ENCODE measurements around the gene DPP9. TPM values are rescaled to one million over a fixed set of nuclear protein-coding genes. Genes with fewer than 3 reads are reported as not detected.

Gene DPP9
- total and polyA plus RNA-seq, 7 donors = 27.6 to 90.6 (median 36.9) TPM

DNA sequence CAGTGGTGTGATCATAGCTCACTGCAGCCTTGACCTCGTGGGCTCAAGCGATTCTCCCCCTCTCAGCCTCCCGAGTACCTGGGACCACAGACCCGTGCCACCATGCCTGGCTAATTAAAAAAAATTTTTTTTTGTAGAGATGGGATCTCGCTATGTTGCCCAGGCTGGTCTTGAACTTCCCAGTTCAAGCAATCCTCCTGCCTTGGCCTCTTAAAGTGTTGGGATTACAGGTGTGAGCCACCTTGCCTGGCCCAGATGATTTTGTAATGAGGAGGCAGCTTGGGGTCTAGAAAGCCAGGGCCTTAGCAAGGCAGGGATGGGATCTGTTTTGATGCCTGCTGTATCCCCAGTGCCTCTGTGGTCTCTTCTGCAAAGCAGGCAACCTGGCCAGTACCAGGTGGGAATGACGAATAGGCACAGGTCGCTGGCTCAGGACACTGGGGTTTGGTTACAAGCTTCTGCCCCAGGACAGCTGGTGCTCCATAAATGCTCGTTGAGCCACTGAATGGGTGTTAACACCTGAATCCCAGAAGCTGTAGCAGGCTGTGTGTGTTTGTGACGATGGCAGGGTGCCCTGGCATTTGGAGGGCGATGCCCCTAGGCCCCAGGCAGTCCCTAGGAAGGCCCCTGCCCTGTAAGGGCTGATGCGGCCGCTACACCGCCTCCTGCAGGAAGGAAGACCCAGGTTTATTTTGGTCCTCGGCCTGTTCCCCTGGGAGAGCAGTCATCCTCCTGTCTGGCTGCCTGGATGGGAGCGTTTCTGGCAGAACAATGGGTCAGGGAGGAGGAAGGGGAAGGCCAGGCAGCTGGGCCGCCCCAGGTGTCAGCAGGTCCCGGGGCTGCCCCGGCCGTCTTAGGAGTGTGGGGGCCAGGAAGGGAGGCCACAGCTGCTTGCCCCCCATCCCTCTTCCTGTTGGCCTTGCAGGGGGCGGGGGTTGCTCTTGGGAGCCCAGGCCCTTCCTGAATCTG, 75.7 kb downstream of the DPP9 start:
- DNase-seq = peak; percentile 90
- peak overlapping the region; percentile 65 to 97 (median 95) for H3K27ac ChIP-seq
- no peaks in the 10 kb centered on the region for H3K27me3 ChIP-seq
- no peak overlapping the region for H3K4me3 ChIP-seq
- TF ChIP-seq POLR2AphosphoS5 (IDR thresholded peaks at IDR 0.05) = peak; percentile 25 to 74 (median 52)
- TF ChIP-seq, protein P1, sequence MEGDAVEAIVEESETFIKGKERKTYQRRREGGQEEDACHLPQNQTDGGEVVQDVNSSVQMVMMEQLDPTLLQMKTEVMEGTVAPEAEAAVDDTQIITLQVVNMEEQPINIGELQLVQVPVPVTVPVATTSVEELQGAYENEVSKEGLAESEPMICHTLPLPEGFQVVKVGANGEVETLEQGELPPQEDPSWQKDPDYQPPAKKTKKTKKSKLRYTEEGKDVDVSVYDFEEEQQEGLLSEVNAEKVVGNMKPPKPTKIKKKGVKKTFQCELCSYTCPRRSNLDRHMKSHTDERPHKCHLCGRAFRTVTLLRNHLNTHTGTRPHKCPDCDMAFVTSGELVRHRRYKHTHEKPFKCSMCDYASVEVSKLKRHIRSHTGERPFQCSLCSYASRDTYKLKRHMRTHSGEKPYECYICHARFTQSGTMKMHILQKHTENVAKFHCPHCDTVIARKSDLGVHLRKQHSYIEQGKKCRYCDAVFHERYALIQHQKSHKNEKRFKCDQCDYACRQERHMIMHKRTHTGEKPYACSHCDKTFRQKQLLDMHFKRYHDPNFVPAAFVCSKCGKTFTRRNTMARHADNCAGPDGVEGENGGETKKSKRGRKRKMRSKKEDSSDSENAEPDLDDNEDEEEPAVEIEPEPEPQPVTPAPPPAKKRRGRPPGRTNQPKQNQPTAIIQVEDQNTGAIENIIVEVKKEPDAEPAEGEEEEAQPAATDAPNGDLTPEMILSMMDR (IDR thresholded peaks at IDR 0.05) = peak in 3 of 4 experiments; percentile 5 to 33 (median 25)
- TF ChIP-seq EP300 (IDR thresholded peaks at IDR 0.05) = no peak
- TF ChIP-seq POLR2A (IDR thresholded peaks at IDR 0.05) = no peak
- peaks cover 0 to 53% (median 41%) of the 10 kb centered on the region in 4 donors for H3K4me1 ChIP-seq
- intact Hi-C loops (cut with DNase I) = loop anchor here (10.0 kb wide), 1 partner anchor 683 kb away; no protein-coding TSS in a partner anchor
- H3K36me3 ChIP-seq = peaks cover 0 to 16% (median 9%) of the 10 kb centered on the region in 4 donors
- WGBS, 2 donors = 65 to 81% methylated on average over 19 to 20 of the region's 20 CpGs
- H3K9me3 ChIP-seq = no peaks in the 10 kb centered on the region

DNA sequence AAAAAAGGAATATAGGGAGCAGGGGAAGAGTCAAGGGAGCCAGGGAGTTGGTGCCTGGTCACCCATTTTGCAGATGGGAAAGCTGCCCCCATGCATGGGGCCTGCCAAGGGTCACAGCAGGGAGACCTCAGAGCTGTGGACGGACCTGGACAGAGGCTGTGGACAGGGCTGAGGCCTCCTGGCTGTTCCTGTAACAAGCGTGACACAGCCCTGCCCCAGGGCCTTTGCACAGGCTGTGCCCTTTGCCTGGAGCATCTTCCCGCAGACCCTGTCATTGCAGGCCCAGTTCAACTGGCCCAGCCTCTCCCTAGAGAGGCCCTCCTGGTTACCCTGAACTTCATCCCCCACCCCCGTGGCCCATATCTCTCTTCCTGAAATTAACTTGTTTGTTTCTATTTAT, 77.9 kb downstream of the DPP9 start:
- H3K27me3 ChIP-seq = no peaks in the 10 kb centered on the region
- intact Hi-C loops (cut with DNase I) = loop anchor here (10.0 kb wide), 1 partner anchor 681 kb away; no protein-coding TSS in a partner anchor
- WGBS, 2 donors = 87 to 89% methylated on average over 4 of the region's 4 CpGs
- H3K4me1 ChIP-seq = peaks cover 0 to 74% (median 51%) of the 10 kb centered on the region in 4 donors
- no peaks in the 10 kb centered on the region for H3K9me3 ChIP-seq
- H3K4me3 ChIP-seq = no peak overlapping the region
- no peak for DNase-seq
- H3K36me3 ChIP-seq = no peaks in the 10 kb centered on the region
- TF ChIP-seq POLR2AphosphoS5 (IDR thresholded peaks at IDR 0.05) = no peak
- no peak for TF ChIP-seq POLR2A (IDR thresholded peaks at IDR 0.05)
- no peak for TF ChIP-seq EP300 (IDR thresholded peaks at IDR 0.05)
- H3K27ac ChIP-seq = peak overlapping the region in 3 of 4 donors; percentile 95 to 97 (median 95)

- Histone ChIP-seq H3K4me3 (no peak overlapping the region), H3K27ac (peak overlapping the region in 3 of 4 donors; percentile 95 to 97 (median 95)), H3K36me3 (no peaks in the 10 kb centered on the region), H3K4me1 (peaks cover 0 to 61% (median 40%) of the 10 kb centered on the region in 4 donors), H3K27me3 (no peaks in the 10 kb centered on the region), H3K9me3 (no peaks in the 10 kb centered on the region)
- no peak for TF ChIP-seq EP300 (IDR thresholded peaks at IDR 0.05)
- TF ChIP-seq POLR2A (IDR thresholded peaks at IDR 0.05) = no peak
- TF ChIP-seq POLR2AphosphoS5 (IDR thresholded peaks at IDR 0.05) = no peak
- TF ChIP-seq, protein P1 (IDR thresholded peaks at IDR 0.05) = no peak
- intact Hi-C loops (cut with DNase I) = loop anchor here (10.0 kb wide), 1 partner anchor 678 kb away; no protein-coding TSS in a partner anchor
- DNase-seq = no peak
- 92 to 94% methylated on average over 6 of the region's 6 CpGs for WGBS, 2 donors
Observed at GRCh38 chr19:4642625-4643024, 81.0 kb downstream of the DPP9 start.

DNA sequence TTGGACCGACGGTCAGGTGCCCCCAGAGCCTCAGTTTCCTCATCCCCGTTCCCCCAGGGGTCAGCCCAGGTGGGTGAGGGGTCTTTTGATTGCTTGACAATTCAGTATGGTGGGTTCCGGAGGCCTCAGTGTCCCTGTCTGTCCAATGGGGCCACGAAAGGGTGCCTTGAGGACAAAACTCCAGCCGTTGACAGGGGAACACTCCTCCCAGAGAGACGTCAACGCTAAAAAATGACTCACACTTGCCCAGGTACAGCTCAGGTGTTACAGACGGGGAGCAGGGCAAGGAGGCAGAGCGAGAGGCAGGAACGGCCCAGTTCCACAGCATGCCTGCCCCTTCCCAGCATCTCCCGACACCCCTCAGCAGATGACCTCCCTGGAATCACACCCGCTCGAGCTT, 82.5 kb downstream of the DPP9 start:
- no peaks in the 10 kb centered on the region for H3K9me3 ChIP-seq
- H3K4me3 ChIP-seq = peak overlapping the region; percentile 91 to 99 (median 94)
- WGBS, 2 donors = 61 to 84% methylated on average over 14 of the region's 14 CpGs
- H3K36me3 ChIP-seq = no peaks in the 10 kb centered on the region
- no peak for TF ChIP-seq POLR2AphosphoS5 (IDR thresholded peaks at IDR 0.05)
- TF ChIP-seq, protein P1 (IDR thresholded peaks at IDR 0.05) = no peak
- no peak for TF ChIP-seq POLR2A (IDR thresholded peaks at IDR 0.05)
- no peak for TF ChIP-seq EP300 (IDR thresholded peaks at IDR 0.05)
- H3K27ac ChIP-seq = peak overlapping the region in 3 of 4 donors; percentile 95 to 97 (median 95)
- no peaks in the 10 kb centered on the region for H3K27me3 ChIP-seq
- DNase-seq = no peak
- intact Hi-C loops (cut with DNase I) = loop anchor here (10.0 kb wide), 1 partner anchor 676 kb away; no protein-coding TSS in a partner anchor
- peaks cover 0 to 54% (median 34%) of the 10 kb centered on the region in 4 donors for H3K4me1 ChIP-seq
